Inferior parietal cortex (tissue), 1 donor: ENCODE data around the gene GSTM2.

Source experiments
- DNase-seq: peaks from one replicate; pipeline ENCODE4 v3.0.0-alpha.2; 2016; ENCODE audit errors: extremely low spot score

The GSTM2 gene

GRCh38 chr1:109629372-109630030 lies 38.4 kb upstream of the GSTM2 start:
- DNase-seq, result no peak

- DNase-seq, result no peak
Observed at GRCh38 chr1:109630081-109630897, 37.6 kb upstream of the GSTM2 start.

GRCh38 chr1:109630898-109631512 lies 36.9 kb upstream of the GSTM2 start:
- no peak for DNase-seq

- no peak for DNase-seq
Observed at GRCh38 chr1:109631513-109632505, 36.0 kb upstream of the GSTM2 start.

- no peak for DNase-seq
Observed at GRCh38 chr1:109632671-109633346, 35.0 kb upstream of the GSTM2 start.

GRCh38 chr1:109634292-109634691 lies 33.6 kb upstream of the GSTM2 start:
- DNase-seq, result no peak

- no peak for DNase-seq
Observed at GRCh38 chr1:109634771-109635750, 32.8 kb upstream of the GSTM2 start.

GRCh38 chr1:109635862-109636200 lies 32.0 kb upstream of the GSTM2 start:
- DNase-seq, result no peak

- no peak for DNase-seq
Observed at GRCh38 chr1:109636201-109636952, 31.5 kb upstream of the GSTM2 start.

GRCh38 chr1:109637446-109637845 lies 30.4 kb upstream of the GSTM2 start:
- DNase-seq, result no peak

- no peak for DNase-seq
Observed at GRCh38 chr1:109639063-109639840, 28.6 kb upstream of the GSTM2 start.

- no peak for DNase-seq
Observed at GRCh38 chr1:109639841-109640184, 28.0 kb upstream of the GSTM2 start.

- peak; percentile 89 for DNase-seq
Observed at GRCh38 chr1:109640285-109640865, 27.5 kb upstream of the GSTM2 start.

GRCh38 chr1:109641078-109641740 lies 26.6 kb upstream of the GSTM2 start:
- no peak for DNase-seq

- DNase-seq, result no peak
Observed at GRCh38 chr1:109641861-109642260, 26.0 kb upstream of the GSTM2 start.

- no peak for DNase-seq
Observed at GRCh38 chr1:109642626-109643025, 25.2 kb upstream of the GSTM2 start.

- DNase-seq, result peak; percentile 64
Observed at GRCh38 chr1:109643385-109644230, 24.2 kb upstream of the GSTM2 start.
